Fibroblast of lung (primary cell): ENCODE measurements around the gene SMNDC1. TPM values are rescaled to one million over a fixed set of nuclear protein-coding genes. Genes with fewer than 3 reads are reported as not detected.
A peak's percentile ranks its signal among the peaks of the same experiment; 100 is the strongest.

Experiments
- DNase-seq, 2 donors: peaks; one replicate each; pipeline versions ENCODE4 v3.0.0 to v3.0.0-alpha.2; 2010; ENCODE audit warnings: low read depth in 2 of 2
- H2AFZ ChIP-seq: 2 replicates; pipeline ENCODE4 v1.5.1; 2012; ENCODE audit warnings: low read length, control low read depth, inconsistent platforms
- H3K27ac ChIP-seq: 2 replicates; pipeline ENCODE4 v1.5.1; 2011; ENCODE audit warnings: low read length, control low read depth; ENCODE audit not compliant: insufficient read depth
- H3K27me3 ChIP-seq: 2 replicates; pipeline ENCODE4 v1.5.1; 2011; ENCODE audit warnings: mild to moderate bottlenecking, low read length; ENCODE audit not compliant: control insufficient read depth, insufficient read depth
- H3K36me3 ChIP-seq: 2 replicates; pipeline ENCODE4 v1.5.1; 2011; ENCODE audit warnings: low read length; ENCODE audit not compliant: control insufficient read depth, insufficient read depth
- H3K4me1 ChIP-seq: 2 replicates; pipeline ENCODE4 v1.5.1; 2011; ENCODE audit warnings: low read length; ENCODE audit not compliant: control insufficient read depth, insufficient read depth; ENCODE audit errors: extremely low read depth
- H3K4me2 ChIP-seq: 2 replicates; pipeline ENCODE4 v1.5.1; 2011; ENCODE audit warnings: low read length, control low read depth; ENCODE audit not compliant: insufficient read depth; ENCODE audit errors: extremely low read depth
- H3K4me3 ChIP-seq, 4 experiments: fragments of 200-600 bp in 1 of 4; sonication (generic) in 1 of 4; replicated peaks in 1 of 4; 2 replicates each; pipeline ENCODE4 v1.5.1; 2011 to 2016; ENCODE audit warnings: low read length in 4 of 4, low read depth in 3 of 4, mild to moderate bottlenecking in 3 of 4, control low read depth in 2 of 4, inconsistent platforms in 1 of 4, mixed read lengths in 1 of 4; ENCODE audit not compliant: insufficient read depth in 1 of 4; ENCODE audit errors: control extremely low read depth in 1 of 4
- H3K79me2 ChIP-seq: 2 replicates; pipeline ENCODE4 v1.5.1; 2012; ENCODE audit warnings: mild to moderate bottlenecking, low read length, inconsistent platforms; ENCODE audit not compliant: control insufficient read depth, insufficient read depth
- H3K9ac ChIP-seq: 2 replicates; pipeline ENCODE4 v1.5.1; 2011; ENCODE audit warnings: mild to moderate bottlenecking, low read length, control low read depth; ENCODE audit not compliant: insufficient read depth
- H3K9me3 ChIP-seq: 2 replicates; pipeline ENCODE4 v1.5.1; 2012; ENCODE audit warnings: low read depth, low read length; ENCODE audit not compliant: control insufficient read depth, insufficient read depth
- H4K20me1 ChIP-seq: 2 replicates; pipeline ENCODE4 v1.5.1; 2011; ENCODE audit warnings: low read length; ENCODE audit not compliant: control insufficient read depth, insufficient read depth; ENCODE audit errors: extremely low read depth
- EZH2 ChIP-seq: IDR thresholded peaks from 2 replicates; pipeline ENCODE4 v1.5.1; 2012; ENCODE audit warnings: low read length, control low read depth, mild to moderate bottlenecking; ENCODE audit errors: missing control alignments
- polyA plus RNA-seq, 2 donors: library from polyadenylated mRNA; depleted of rRNA in 1 of 2; stranded (reverse) in 1 of 2; unstranded in 1 of 2; fragments of >200 nt; gene quantifications; 2 replicates each; pipeline ENCODE4 v1.2.1, GENCODE V29; 2011 to 2012; ENCODE audit warnings: missing spikeins in 1 of 2
- total RNA-seq: library from RNA; depleted of rRNA; stranded (reverse); fragments of >200 nt; gene quantifications from 2 replicates; pipeline ENCODE4 v1.2.1, GENCODE V29; 2014
- TF ChIP-seq, protein P1 (sequence below), 2 donors: IDR thresholded peaks in 1 of 2; conservative IDR thresholded peaks in 1 of 2; 1 replicate in 1 of 2; 2 replicates in 1 of 2; pipeline ENCODE4 v1.5.1; 2011 to 2012; ENCODE audit warnings: low read length in 2 of 2, control low read depth in 1 of 2, inconsistent platforms in 1 of 2, low read depth in 1 of 2, mild to moderate bottlenecking in 1 of 2

Gene SMNDC1
- total and polyA plus RNA-seq, 2 donors (not counting 1 experiment from before 2014, with no cell fraction given): 8.9 to 19.4 TPM

DNA sequence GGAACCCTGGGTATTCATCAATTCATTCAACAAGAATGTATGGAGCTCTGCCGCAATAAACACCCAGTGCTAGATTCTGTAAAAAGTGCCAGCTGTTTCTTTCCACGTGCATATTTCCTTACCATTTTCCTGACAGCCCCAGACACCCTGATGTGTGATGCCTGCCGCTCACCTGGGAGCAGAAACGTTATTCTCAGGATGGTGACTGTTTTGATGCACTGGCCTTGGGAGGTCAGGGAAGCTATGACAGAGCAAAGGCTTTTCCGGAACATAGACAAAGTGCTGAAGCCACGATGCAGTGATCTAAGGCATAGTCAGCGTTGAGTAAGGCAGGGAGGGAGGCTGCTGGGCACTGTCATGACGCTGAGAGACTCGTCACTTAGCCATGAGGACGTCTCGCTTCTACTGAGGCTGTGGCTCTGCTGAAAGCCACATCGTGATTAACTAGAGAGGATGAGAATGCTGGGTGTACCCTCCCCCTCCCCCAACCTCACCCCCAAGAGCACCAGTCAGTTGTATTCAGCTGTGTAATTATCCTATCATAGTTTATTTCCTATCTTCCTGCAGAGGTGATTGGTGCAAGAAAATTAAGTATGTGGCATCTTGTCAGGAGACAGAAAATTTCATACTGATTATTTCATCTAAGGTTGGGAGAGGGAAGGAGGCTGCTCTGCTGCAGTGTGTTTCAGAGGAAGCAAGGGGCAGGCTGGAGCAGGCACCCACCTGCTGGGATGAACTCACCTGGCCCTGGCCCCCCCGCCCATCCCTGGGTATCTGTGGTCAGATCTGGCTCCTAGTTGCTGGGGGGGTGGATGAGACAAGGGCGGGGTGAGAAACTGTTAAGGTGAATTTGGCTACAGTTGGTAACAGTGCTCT, 48.8 kb upstream of the SMNDC1 start:
- H4K20me1 ChIP-seq: no peaks in the 10 kb centered on the region
- peak overlapping the region; percentile 52 for H3K9ac ChIP-seq
- H3K4me1 ChIP-seq: peaks cover 30% of the 10 kb centered on the region
- H3K4me2 ChIP-seq: peak overlapping the region; percentile 79
- H3K9me3 ChIP-seq: no peaks in the 10 kb centered on the region
- H3K27me3 ChIP-seq: no peaks in the 10 kb centered on the region
- no peak for TF ChIP-seq EZH2
- TF ChIP-seq, protein P1, sequence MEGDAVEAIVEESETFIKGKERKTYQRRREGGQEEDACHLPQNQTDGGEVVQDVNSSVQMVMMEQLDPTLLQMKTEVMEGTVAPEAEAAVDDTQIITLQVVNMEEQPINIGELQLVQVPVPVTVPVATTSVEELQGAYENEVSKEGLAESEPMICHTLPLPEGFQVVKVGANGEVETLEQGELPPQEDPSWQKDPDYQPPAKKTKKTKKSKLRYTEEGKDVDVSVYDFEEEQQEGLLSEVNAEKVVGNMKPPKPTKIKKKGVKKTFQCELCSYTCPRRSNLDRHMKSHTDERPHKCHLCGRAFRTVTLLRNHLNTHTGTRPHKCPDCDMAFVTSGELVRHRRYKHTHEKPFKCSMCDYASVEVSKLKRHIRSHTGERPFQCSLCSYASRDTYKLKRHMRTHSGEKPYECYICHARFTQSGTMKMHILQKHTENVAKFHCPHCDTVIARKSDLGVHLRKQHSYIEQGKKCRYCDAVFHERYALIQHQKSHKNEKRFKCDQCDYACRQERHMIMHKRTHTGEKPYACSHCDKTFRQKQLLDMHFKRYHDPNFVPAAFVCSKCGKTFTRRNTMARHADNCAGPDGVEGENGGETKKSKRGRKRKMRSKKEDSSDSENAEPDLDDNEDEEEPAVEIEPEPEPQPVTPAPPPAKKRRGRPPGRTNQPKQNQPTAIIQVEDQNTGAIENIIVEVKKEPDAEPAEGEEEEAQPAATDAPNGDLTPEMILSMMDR (conservative IDR thresholded peaks at IDR 0.05 in 1 of 2, IDR thresholded peaks at IDR 0.05 in 1 of 2; ENCODE audit: low read depth in 1 of 2, low read length in 2 of 2): peak in 1 of 2 donors; percentile 31
- H2AFZ ChIP-seq: peak overlapping the region; percentile 39
- H3K79me2 ChIP-seq: no peaks in the 10 kb centered on the region
- peak overlapping the region in 2 of 4 experiments; percentile 20 to 36 for H3K4me3 ChIP-seq
- H3K27ac ChIP-seq: peak overlapping the region; percentile 91
- H3K36me3 ChIP-seq: no peaks in the 10 kb centered on the region
- peak; percentile 90 to 95 for DNase-seq

- Histone ChIP-seq H3K9ac (no peak overlapping the region), H3K4me1 (peaks cover 27% of the 10 kb centered on the region), H3K9me3 (no peaks in the 10 kb centered on the region), H2AFZ (no peak overlapping the region), H3K79me2 (no peaks in the 10 kb centered on the region), H3K27me3 (no peaks in the 10 kb centered on the region), H3K27ac (peak overlapping the region; percentile 91), H3K4me2 (peak overlapping the region; percentile 79), H3K4me3 (peak overlapping the region in 1 of 4 experiments; percentile 20), H4K20me1 (no peaks in the 10 kb centered on the region), H3K36me3 (no peaks in the 10 kb centered on the region)
- no peak for TF ChIP-seq EZH2
- TF ChIP-seq, protein P1 (conservative IDR thresholded peaks at IDR 0.05 in 1 of 2, IDR thresholded peaks at IDR 0.05 in 1 of 2; ENCODE audit: low read depth in 1 of 2, low read length in 2 of 2): no peak
- DNase-seq: no peak
Measured at GRCh38 chr10:110352930-110353243, 48.2 kb upstream of the SMNDC1 start.

GRCh38 chr10:110350812-110351211, 46.1 kb upstream of the SMNDC1 start:
- no peak overlapping the region for H3K9ac ChIP-seq
- no peak overlapping the region for H2AFZ ChIP-seq
- no peak for TF ChIP-seq EZH2
- TF ChIP-seq, protein P1 (conservative IDR thresholded peaks at IDR 0.05 in 1 of 2, IDR thresholded peaks at IDR 0.05 in 1 of 2; ENCODE audit: low read depth in 1 of 2, low read length in 2 of 2): no peak
- no peaks in the 10 kb centered on the region for H3K79me2 ChIP-seq
- no peaks in the 10 kb centered on the region for H3K9me3 ChIP-seq
- H3K4me1 ChIP-seq: peaks cover 11% of the 10 kb centered on the region
- no peaks in the 10 kb centered on the region for H3K27me3 ChIP-seq
- no peak overlapping the region for H3K27ac ChIP-seq
- no peaks in the 10 kb centered on the region for H4K20me1 ChIP-seq
- no peaks in the 10 kb centered on the region for H3K36me3 ChIP-seq
- no peak overlapping the region for H3K4me2 ChIP-seq
- peak in 1 of 2 donors; percentile 90 for DNase-seq
- no peak overlapping the region for H3K4me3 ChIP-seq
